Body of pancreas (tissue), 4 donors: ENCODE results near the gene PFKL.

Experiments used
- POLR2A ChIP-seq, 3 donors: fragments of 450-650 bp; IDR thresholded peaks; one replicate each; pipeline ENCODE4 v1.6.1; 2016; ENCODE audit warnings: antibody characterized with exemption in 3 of 3, mild to moderate bottlenecking in 2 of 3
- TF ChIP-seq, protein P1 (sequence below), 7 experiments: fragments of 450-650 bp in 4 of 7; fragments of 200-600 bp in 3 of 7; sonication (generic) in 3 of 7; IDR thresholded peaks; one replicate each; pipeline ENCODE4 v1.5.1; 2016 to 2019; ENCODE audit warnings: antibody characterized with exemption in 7 of 7

DNA sequence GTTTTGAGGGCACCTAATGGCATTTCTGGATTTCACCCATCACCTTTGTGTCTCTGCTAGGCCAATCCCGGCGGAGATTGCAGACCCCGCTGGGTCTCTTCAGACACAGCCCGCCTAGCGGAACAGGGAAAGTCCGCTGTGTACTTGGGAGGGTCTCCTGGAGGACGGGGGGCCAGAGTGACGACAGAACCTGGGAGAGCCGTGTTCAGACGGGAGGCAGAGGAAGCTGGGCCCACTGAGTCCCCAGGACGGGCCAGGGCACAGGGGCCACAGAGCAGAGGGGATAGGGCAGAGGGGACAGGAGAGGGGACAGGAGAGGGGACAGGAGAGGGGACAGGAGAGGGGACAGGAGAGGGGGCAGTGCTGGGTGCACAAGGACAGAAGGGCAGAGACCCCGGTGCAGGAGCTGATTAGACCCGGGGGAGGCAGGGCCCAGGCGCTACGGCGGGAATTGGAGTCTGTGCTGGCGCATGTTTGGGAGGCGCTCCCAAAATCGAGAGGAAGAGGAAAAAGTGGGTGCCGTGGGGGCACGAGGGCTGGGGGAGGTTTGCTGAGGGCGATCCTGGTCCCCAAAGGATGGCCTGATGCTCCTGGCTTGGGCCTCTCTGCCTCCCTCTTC, 66.2 kb downstream of the PFKL start:
- TF ChIP-seq, protein P1, sequence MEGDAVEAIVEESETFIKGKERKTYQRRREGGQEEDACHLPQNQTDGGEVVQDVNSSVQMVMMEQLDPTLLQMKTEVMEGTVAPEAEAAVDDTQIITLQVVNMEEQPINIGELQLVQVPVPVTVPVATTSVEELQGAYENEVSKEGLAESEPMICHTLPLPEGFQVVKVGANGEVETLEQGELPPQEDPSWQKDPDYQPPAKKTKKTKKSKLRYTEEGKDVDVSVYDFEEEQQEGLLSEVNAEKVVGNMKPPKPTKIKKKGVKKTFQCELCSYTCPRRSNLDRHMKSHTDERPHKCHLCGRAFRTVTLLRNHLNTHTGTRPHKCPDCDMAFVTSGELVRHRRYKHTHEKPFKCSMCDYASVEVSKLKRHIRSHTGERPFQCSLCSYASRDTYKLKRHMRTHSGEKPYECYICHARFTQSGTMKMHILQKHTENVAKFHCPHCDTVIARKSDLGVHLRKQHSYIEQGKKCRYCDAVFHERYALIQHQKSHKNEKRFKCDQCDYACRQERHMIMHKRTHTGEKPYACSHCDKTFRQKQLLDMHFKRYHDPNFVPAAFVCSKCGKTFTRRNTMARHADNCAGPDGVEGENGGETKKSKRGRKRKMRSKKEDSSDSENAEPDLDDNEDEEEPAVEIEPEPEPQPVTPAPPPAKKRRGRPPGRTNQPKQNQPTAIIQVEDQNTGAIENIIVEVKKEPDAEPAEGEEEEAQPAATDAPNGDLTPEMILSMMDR (IDR thresholded peaks at IDR 0.05), result no peak
- TF ChIP-seq POLR2A (IDR thresholded peaks at IDR 0.05), result no peak
